ENCODE data around the gene SNIP1. TPM values are rescaled to one million over a fixed set of nuclear protein-coding genes. Genes with fewer than 3 reads are reported as not detected.

The SNIP1 gene
- total RNA-seq, 2 experiments from 2014 or later: 57.9 to 64.7 TPM

- Mint-ChIP-seq H3K4me1 (ENCODE audit: low read depth) (peaks cover 2% of the 10 kb centered on the region), H3K4me3 (no peak overlapping the region), H3K27ac (no peak overlapping the region), H3K36me3 (ENCODE audit: low read depth) (no peaks in the 10 kb centered on the region), H3K27me3 (peaks cover 11% of the 10 kb centered on the region), H3K9me3 (no peaks in the 10 kb centered on the region)
- no peak for DNase-seq
- no peaks in the 10 kb centered on the region for H3K27me3 ChIP-seq (ENCODE audit: control insufficient read depth in 1 of 2, insufficient read depth in 2 of 2, low read length in 2 of 2)
- ATAC-seq (ENCODE audit: poor library complexity): no peak
- no peaks in the 10 kb centered on the region for H3K9me3 ChIP-seq (ENCODE audit: control insufficient read depth in 1 of 2, insufficient read depth in 1 of 2, low read length in 2 of 2)
- CTCF ChIA-PET: interaction anchor here (3.1 kb wide), 1 partner anchor 79 kb away, joined by 54 read pairs; no protein-coding TSS in a partner anchor
- POLR2A ChIA-PET: no interaction called here
- TF ChIP-seq CTCF (IDR thresholded peaks at IDR 0.05): no peak
- intact Hi-C loops (cut with DNase I, micrococcal nuclease): loop anchor here in 1 of 2 experiments (5.0 kb wide), 1 partner anchor 1236 kb away; no protein-coding TSS in a partner anchor
- peaks cover 7% of the 10 kb centered on the region for H3K4me1 ChIP-seq (ENCODE audit: insufficient read depth, low read length)
- H3K36me3 ChIP-seq (ENCODE audit: insufficient read depth, low read length): no peaks in the 10 kb centered on the region
- H3K4me3 ChIP-seq (ENCODE audit: low read length): no peak overlapping the region
- H3K27ac ChIP-seq (ENCODE audit: low read depth in 1 of 2, low read length in 2 of 2): no peak overlapping the region
Observed at GRCh38 chr1:37601441-37601840, 47.3 kb upstream of the SNIP1 start.

- Mint-ChIP-seq H3K9me3 (no peaks in the 10 kb centered on the region), H3K27ac (no peak overlapping the region), H3K27me3 (peaks cover 10% of the 10 kb centered on the region), H3K4me3 (no peak overlapping the region), H3K4me1 (ENCODE audit: low read depth) (peaks cover 17% of the 10 kb centered on the region), H3K36me3 (ENCODE audit: low read depth) (peaks cover 12% of the 10 kb centered on the region)
- ATAC-seq (ENCODE audit: poor library complexity) (no peak), DNase-seq (no peak)
- H3K36me3 ChIP-seq (ENCODE audit: insufficient read depth, low read length): no peaks in the 10 kb centered on the region
- no peak overlapping the region for H3K27ac ChIP-seq (ENCODE audit: low read depth in 1 of 2, low read length in 2 of 2)
- H3K27me3 ChIP-seq (ENCODE audit: control insufficient read depth in 1 of 2, insufficient read depth in 2 of 2, low read length in 2 of 2): no peaks in the 10 kb centered on the region
- no peaks in the 10 kb centered on the region for H3K9me3 ChIP-seq (ENCODE audit: control insufficient read depth in 1 of 2, insufficient read depth in 1 of 2, low read length in 2 of 2)
- POLR2A ChIA-PET: no interaction called here
- intact Hi-C loops (cut with DNase I, micrococcal nuclease): loop anchor here (5.0 kb wide), 3 partner anchors 207 to 1237 kb away; partner anchors contain the start of genes MTF1 (in 2 of the 2), C1orf122 (in 1 of the 2) and YRDC (in 1 of the 2)
- peaks cover 18% of the 10 kb centered on the region for H3K4me1 ChIP-seq (ENCODE audit: insufficient read depth, low read length)
- CTCF ChIA-PET: no interaction called here
- no peak overlapping the region for H3K4me3 ChIP-seq (ENCODE audit: low read length)
- no peak for TF ChIP-seq CTCF (IDR thresholded peaks at IDR 0.05)
Observed at GRCh38 chr1:37599940-37600339, 45.8 kb upstream of the SNIP1 start.

- ChIA-PET POLR2A (interaction anchor here (0.6 to 1.4 kb wide), 6 partner anchors 8 to 137 kb away, joined by 3 to 12 read pairs (median 4); partner anchors contain the start of gene SNIP1), CTCF (interaction anchor here (0.6 to 1.8 kb wide), 5 partner anchors 82 to 1320 kb away, joined by 3 to 9 read pairs (median 3); partner anchors contain the start of genes CDCA8 and MEAF6)
- peak overlapping the region; percentile 93 for H3K4me3 ChIP-seq (ENCODE audit: low read length)
- no peaks in the 10 kb centered on the region for H3K27me3 Mint-ChIP-seq
- no peak for TF ChIP-seq CTCF (IDR thresholded peaks at IDR 0.05)
- peak; percentile 5 for ATAC-seq (ENCODE audit: poor library complexity)
- DNase-seq: no peak
- no peaks in the 10 kb centered on the region for H3K9me3 ChIP-seq (ENCODE audit: control insufficient read depth in 1 of 2, insufficient read depth in 1 of 2, low read length in 2 of 2)
- no peaks in the 10 kb centered on the region for H3K9me3 Mint-ChIP-seq
- peaks cover 30% of the 10 kb centered on the region for H3K4me1 Mint-ChIP-seq (ENCODE audit: low read depth)
- H3K27ac Mint-ChIP-seq: peak overlapping the region; percentile 93
- H3K4me1 ChIP-seq (ENCODE audit: insufficient read depth, low read length): peaks cover 22% of the 10 kb centered on the region
- H3K36me3 Mint-ChIP-seq (ENCODE audit: low read depth): peaks cover 38% of the 10 kb centered on the region
- peak overlapping the region; percentile 97 for H3K4me3 Mint-ChIP-seq
- peaks cover 21% of the 10 kb centered on the region for H3K36me3 ChIP-seq (ENCODE audit: insufficient read depth, low read length)
- H3K27ac ChIP-seq (ENCODE audit: low read depth in 1 of 2, low read length in 2 of 2): peak overlapping the region; percentile 75 to 90
- H3K27me3 ChIP-seq (ENCODE audit: control insufficient read depth in 1 of 2, insufficient read depth in 2 of 2, low read length in 2 of 2): no peaks in the 10 kb centered on the region
- intact Hi-C loops (cut with DNase I, micrococcal nuclease): loop anchor here (1.0 to 5.0 kb wide), 3 partner anchors 42 to 261 kb away; partner anchors contain the start of genes MTF1 (in 2 of the 2), C1orf122 (in 1 of the 2), SNIP1 (in 1 of the 2) and YRDC (in 1 of the 2)
Observed at GRCh38 chr1:37596182-37596667, 42.1 kb upstream of the SNIP1 start.

Measured in CD4-positive, alpha-beta T cell (primary cell).